HepG2 (cell line): ENCODE measurements around the gene SPG7. TPM values are rescaled to one million over a fixed set of nuclear protein-coding genes. Genes with fewer than 3 reads are reported as not detected.

Source experiments
- MBD4 ChIP-seq: IDR thresholded peaks from 2 replicates; pipeline ENCODE4 v1.6.1; 2012; ENCODE audit warnings: low read length, inconsistent platforms, borderline replicate concordance
- MED8 ChIP-seq: sonication (generic); formaldehyde crosslinking; IDR thresholded peaks from 2 replicates; pipeline ENCODE4 v1.8.1; 2023; ENCODE audit warnings: mild to moderate bottlenecking, missing genetic modification reagents; ENCODE audit not compliant: insufficient replicate concordance
- NBN ChIP-seq: fragments of 450-650 bp; conservative IDR thresholded peaks from 2 replicates; pipeline ENCODE4 v1.6.1; 2017
- NCOA2 ChIP-seq: sonication (generic); formaldehyde crosslinking; IDR thresholded peaks from 2 replicates; pipeline ENCODE4 v1.8.0; 2022; ENCODE audit warnings: inconsistent platforms
- RORA ChIP-seq: sonication (generic); formaldehyde crosslinking; IDR thresholded peaks from 2 replicates; pipeline ENCODE4 v1.5.0; 2020; ENCODE audit warnings: mild to moderate bottlenecking, missing genetic modification reagents, moderate library complexity
- RXRA ChIP-seq: sonication (generic); formaldehyde crosslinking; IDR thresholded peaks from 2 replicates; pipeline ENCODE4 v1.5.1; 2020; ENCODE audit warnings: missing genetic modification reagents
- TARDBP ChIP-seq: sonication (generic); formaldehyde crosslinking; IDR thresholded peaks from 2 replicates; pipeline ENCODE4 v1.8.0; 2022; ENCODE audit warnings: mild to moderate bottlenecking, missing genetic modification reagents
- TBL1XR1 ChIP-seq: fragments of 150-350 bp; IDR thresholded peaks from 2 replicates; pipeline ENCODE4 v1.6.1; 2014; ENCODE audit warnings: borderline replicate concordance, low read length; ENCODE audit not compliant: partially characterized antibody
- ZNF484 ChIP-seq: sonication (generic); formaldehyde crosslinking; IDR thresholded peaks from 2 replicates; pipeline ENCODE4 v1.5.1; 2020; ENCODE audit warnings: mild to moderate bottlenecking, low read depth, missing genetic modification reagents, borderline replicate concordance
- ZNF501 ChIP-seq: sonication (generic); formaldehyde crosslinking; IDR thresholded peaks from 2 replicates; pipeline ENCODE4 v1.5.1; 2020; ENCODE audit warnings: mild to moderate bottlenecking, moderate library complexity, missing genetic modification reagents
- ZNF543 ChIP-seq: sonication (generic); formaldehyde crosslinking; IDR thresholded peaks from 2 replicates; pipeline ENCODE4 v1.4.0; 2020; ENCODE audit warnings: mild to moderate bottlenecking, missing genetic modification reagents
- ZNF558 ChIP-seq: sonication (generic); formaldehyde crosslinking; IDR thresholded peaks from 2 replicates; pipeline ENCODE4 v1.9.0; 2022; ENCODE audit warnings: mild to moderate bottlenecking, missing genetic modification reagents, borderline replicate concordance
- ZNF639 ChIP-seq: conservative IDR thresholded peaks from 2 replicates; pipeline ENCODE4 v1.6.1; 2018; ENCODE audit warnings: missing genetic modification reagents
- ZNF7 ChIP-seq: IDR thresholded peaks from 2 replicates; pipeline ENCODE4 v1.6.1; 2016; ENCODE audit warnings: missing biosample characterization, missing genetic modification reagents
- ZNF75D ChIP-seq: sonication (generic); formaldehyde crosslinking; IDR thresholded peaks from 2 replicates; pipeline ENCODE4 v1.8.1; 2023; ENCODE audit warnings: missing genetic modification reagents, mild to moderate bottlenecking, borderline replicate concordance
- polyA plus RNA-seq, 8 experiments: library from polyadenylated mRNA; depleted of rRNA in 3 of 8; stranded (reverse) in 7 of 8; unstranded in 1 of 8; fragments of >200 nt; fragmentation: Illumina TruSeq in 4 of 8; extraction: Trizol in 4 of 8; gene quantifications; 2 replicates each; pipeline versions ENCODE4 v1.2.1 to v1.2.3, GENCODE V29; 2011 to 2016; ENCODE audit warnings: low read depth in 4 of 8, missing spikeins in 1 of 8, mixed read lengths in 1 of 8; ENCODE audit not compliant: insufficient read depth in 1 of 8
- total RNA-seq, 5 experiments: library from RNA; depleted of rRNA; stranded (reverse); fragments of >200 nt; fragmentation: Illumina TruSeq; extraction: Trizol; gene quantifications; 2 replicates each; pipeline ENCODE4 v1.2.3, GENCODE V29; 2016; ENCODE audit warnings: low read depth in 1 of 5
- TF ChIP-seq, protein P1 (sequence below): sonication (generic); formaldehyde crosslinking; IDR thresholded peaks from 2 replicates; pipeline ENCODE4 v1.5.0; 2020; ENCODE audit warnings: missing genetic modification reagents
- TF ChIP-seq, protein P2 (sequence below): sonication (generic); formaldehyde crosslinking; IDR thresholded peaks from 2 replicates; pipeline ENCODE4 v1.8.1; 2023; ENCODE audit warnings: mild to moderate bottlenecking, missing genetic modification reagents, borderline replicate concordance
- TF ChIP-seq, protein P3 (sequence below): sonication (generic); formaldehyde crosslinking; IDR thresholded peaks from 2 replicates; pipeline ENCODE4 v1.8.1; 2023; ENCODE audit warnings: missing genetic modification reagents, inconsistent platforms, borderline replicate concordance
- TF ChIP-seq, protein P4 (sequence below): IDR thresholded peaks from 2 replicates; pipeline ENCODE4 v1.6.1; 2016

The SPG7 gene
- total and polyA plus RNA-seq, 2 of the 13 experiments (the other 11 are each of a cell fraction or from before 2014, with no cell fraction given), result 66.0 to 136 TPM

GRCh38 chr16:89565506-89566372 is 57.5 kb downstream of the SPG7 start (continued):
- TF ChIP-seq, protein P1, sequence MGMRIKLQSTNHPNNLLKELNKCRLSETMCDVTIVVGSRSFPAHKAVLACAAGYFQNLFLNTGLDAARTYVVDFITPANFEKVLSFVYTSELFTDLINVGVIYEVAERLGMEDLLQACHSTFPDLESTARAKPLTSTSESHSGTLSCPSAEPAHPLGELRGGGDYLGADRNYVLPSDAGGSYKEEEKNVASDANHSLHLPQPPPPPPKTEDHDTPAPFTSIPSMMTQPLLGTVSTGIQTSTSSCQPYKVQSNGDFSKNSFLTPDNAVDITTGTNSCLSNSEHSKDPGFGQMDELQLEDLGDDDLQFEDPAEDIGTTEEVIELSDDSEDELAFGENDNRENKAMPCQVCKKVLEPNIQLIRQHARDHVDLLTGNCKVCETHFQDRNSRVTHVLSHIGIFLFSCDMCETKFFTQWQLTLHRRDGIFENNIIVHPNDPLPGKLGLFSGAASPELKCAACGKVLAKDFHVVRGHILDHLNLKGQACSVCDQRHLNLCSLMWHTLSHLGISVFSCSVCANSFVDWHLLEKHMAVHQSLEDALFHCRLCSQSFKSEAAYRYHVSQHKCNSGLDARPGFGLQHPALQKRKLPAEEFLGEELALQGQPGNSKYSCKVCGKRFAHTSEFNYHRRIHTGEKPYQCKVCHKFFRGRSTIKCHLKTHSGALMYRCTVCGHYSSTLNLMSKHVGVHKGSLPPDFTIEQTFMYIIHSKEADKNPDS, result no peak
- TF ChIP-seq ZNF7 (CRISPR knock-in tag) (no peak), NBN (no peak), ZNF558 (CRISPR knock-in tag) (no peak), ZNF75D (CRISPR knock-in tag) (no peak), RORA (CRISPR knock-in tag) (no peak), ZNF484 (CRISPR knock-in tag) (no peak), RXRA (CRISPR knock-in tag) (peak; percentile 44; the same call in 1 of the 2 replicates), ZNF501 (peak; percentile 79), ZNF543 (CRISPR knock-in tag) (peak; percentile 40; the same call in 1 of the 2 replicates), TARDBP (CRISPR knock-in tag) (no peak; the same call in 1 of the 2 replicates), ZNF639 (CRISPR knock-in tag) (0 out of 2 replicates have a peak, but pooled peaks have one; percentile 16), MED8 (CRISPR knock-in tag) (peak; percentile 8), TBL1XR1 (peak; percentile 2), NCOA2 (CRISPR knock-in tag) (no peak), MBD4 (no peak)
- TF ChIP-seq, protein P2, sequence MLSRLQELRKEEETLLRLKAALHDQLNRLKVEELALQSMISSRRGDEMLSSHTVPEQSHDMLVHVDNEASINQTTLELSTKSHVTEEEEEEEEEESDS, result no peak
- TF ChIP-seq, protein P3, sequence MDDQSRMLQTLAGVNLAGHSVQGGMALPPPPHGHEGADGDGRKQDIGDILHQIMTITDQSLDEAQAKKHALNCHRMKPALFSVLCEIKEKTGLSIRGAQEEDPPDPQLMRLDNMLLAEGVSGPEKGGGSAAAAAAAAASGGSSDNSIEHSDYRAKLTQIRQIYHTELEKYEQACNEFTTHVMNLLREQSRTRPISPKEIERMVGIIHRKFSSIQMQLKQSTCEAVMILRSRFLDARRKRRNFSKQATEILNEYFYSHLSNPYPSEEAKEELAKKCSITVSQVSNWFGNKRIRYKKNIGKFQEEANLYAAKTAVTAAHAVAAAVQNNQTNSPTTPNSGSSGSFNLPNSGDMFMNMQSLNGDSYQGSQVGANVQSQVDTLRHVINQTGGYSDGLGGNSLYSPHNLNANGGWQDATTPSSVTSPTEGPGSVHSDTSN (CRISPR knock-in tag), result 0 out of 2 replicates have a peak, but pooled peaks have one; percentile 77
- TF ChIP-seq, protein P4, sequence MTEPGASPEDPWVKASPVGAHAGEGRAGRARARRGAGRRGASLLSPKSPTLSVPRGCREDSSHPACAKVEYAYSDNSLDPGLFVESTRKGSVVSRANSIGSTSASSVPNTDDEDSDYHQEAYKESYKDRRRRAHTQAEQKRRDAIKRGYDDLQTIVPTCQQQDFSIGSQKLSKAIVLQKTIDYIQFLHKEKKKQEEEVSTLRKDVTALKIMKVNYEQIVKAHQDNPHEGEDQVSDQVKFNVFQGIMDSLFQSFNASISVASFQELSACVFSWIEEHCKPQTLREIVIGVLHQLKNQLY (CRISPR knock-in tag), result no peak
